Gastrocnemius medialis (tissue), 4 donors: ENCODE measurements around the gene MMP10. TPM values are rescaled to one million over a fixed set of nuclear protein-coding genes. Genes with fewer than 3 reads are reported as not detected.

ENCODE experiments used
- ATAC-seq, 2 donors: fragments of 150-250 bp; one replicate each; pipeline ENCODE4 v1.9.1; 2016
- DNase-seq, 2 donors: peaks; one replicate each; pipeline ENCODE4 v3.0.0-alpha.2; 2019
- H3K27ac ChIP-seq, 4 donors: fragments of 200-600 bp; sonication (generic); 1 replicate in 1 of 4; 2 replicates in 3 of 4; pipeline ENCODE4 v1.5.1; 2016 to 2018; ENCODE audit warnings: mild to moderate bottlenecking in 2 of 4, moderate library complexity in 1 of 4
- H3K27me3 ChIP-seq, 3 donors: fragments of 200-600 bp; sonication (generic) in 2 of 3; 1 replicate in 1 of 3; 2 replicates in 2 of 3; pipeline versions ENCODE4 v1.5.1 to v1.6.0; 2016 to 2019; ENCODE audit warnings: mild to moderate bottlenecking in 1 of 3, moderate library complexity in 1 of 3
- H3K36me3 ChIP-seq, 2 donors: fragments of 200-600 bp; sonication (generic) in 1 of 2; one replicate each; pipeline ENCODE4 v1.5.1; 2017 to 2018
- H3K4me1 ChIP-seq, 2 donors: fragments of 200-600 bp; sonication (generic) in 1 of 2; one replicate each; pipeline ENCODE4 v1.5.1; 2016 to 2017; ENCODE audit warnings: mild to moderate bottlenecking in 2 of 2
- H3K4me3 ChIP-seq, 4 donors: fragments of 200-600 bp; sonication (generic) in 3 of 4; 1 replicate in 1 of 4; 2 replicates in 3 of 4; pipeline ENCODE4 v1.5.1; 2016 to 2019; ENCODE audit warnings: mild to moderate bottlenecking in 2 of 4
- H3K9me3 ChIP-seq, 3 donors: fragments of 200-600 bp; sonication (generic) in 2 of 3; 1 replicate in 1 of 3; 2 replicates in 2 of 3; pipeline ENCODE4 v1.5.1; 2016 to 2019
- CTCF ChIP-seq, 5 experiments: fragments of 450-650 bp in 3 of 5; fragments of 200-600 bp in 2 of 5; sonication (generic) in 2 of 5; IDR thresholded peaks in 4 of 5; conservative IDR thresholded peaks in 1 of 5; 1 replicate in 4 of 5; 2 replicates in 1 of 5; pipeline ENCODE4 v1.5.1; 2016 to 2019; ENCODE audit warnings: antibody characterized with exemption in 5 of 5, mild to moderate bottlenecking in 3 of 5, moderate library complexity in 3 of 5
- POLR2A ChIP-seq, 2 donors: fragments of 450-650 bp; IDR thresholded peaks; one replicate each; pipeline ENCODE4 v1.6.1; 2017; ENCODE audit warnings: antibody characterized with exemption in 2 of 2, mild to moderate bottlenecking in 2 of 2, moderate library complexity in 2 of 2
- in situ Hi-C, 4 donors: fragments of 200-750 bp; cut with MboI; loops; one replicate each; pipeline versions ENCODE4 v1.15.0 to v1.8.0; 2017; ENCODE audit warnings: low sequenced_read_pairs in 4 of 4
- intact Hi-C: fragments of 100-400 bp; cut with DNase I; formaldehyde crosslinking; loops from one replicate; pipeline ENCODE4 v1.15.1; 2023; ENCODE audit warnings: low total_unique reads
- total RNA-seq, 4 donors: library from RNA; depleted of rRNA; stranded (reverse); fragments of >200 nt; gene quantifications; one replicate each; pipeline versions ENCODE4 v1.1.0 to v1.2.3, GENCODE V29; 2016

MMP10 gene
- total RNA-seq, 4 donors from 2014 or later: not detected

- Histone ChIP-seq H3K4me1 (no peaks in the 10 kb centered on the region), H3K36me3 (no peaks in the 10 kb centered on the region), H3K27ac (no peak overlapping the region), H3K27me3 (no peaks in the 10 kb centered on the region), H3K4me3 (no peak overlapping the region), H3K9me3 (no peaks in the 10 kb centered on the region)
- no peak for ATAC-seq
- in situ Hi-C loops (no loop called here), intact Hi-C loops (no loop called here)
- TF ChIP-seq POLR2A (IDR thresholded peaks at IDR 0.05) (no peak), CTCF (IDR thresholded peaks at IDR 0.05 in 4 of 5, conservative IDR thresholded peaks at IDR 0.05 in 1 of 5) (no peak)
- DNase-seq: no peak
Measured at GRCh38 chr11:102812188-102812587, 31.8 kb upstream of the MMP10 start.

- no peaks in the 10 kb centered on the region for H3K36me3 ChIP-seq
- in situ Hi-C loops: no loop called here
- H3K27ac ChIP-seq: no peak overlapping the region
- TF ChIP-seq POLR2A (IDR thresholded peaks at IDR 0.05): no peak
- no peak for TF ChIP-seq CTCF (IDR thresholded peaks at IDR 0.05 in 4 of 5, conservative IDR thresholded peaks at IDR 0.05 in 1 of 5)
- H3K9me3 ChIP-seq: no peaks in the 10 kb centered on the region
- H3K4me1 ChIP-seq: no peaks in the 10 kb centered on the region
- intact Hi-C loops: no loop called here
- DNase-seq (no peak), ATAC-seq (no peak)
- no peak overlapping the region for H3K4me3 ChIP-seq
- H3K27me3 ChIP-seq: no peaks in the 10 kb centered on the region
Measured at GRCh38 chr11:102810950-102811660, 30.7 kb upstream of the MMP10 start.

- no peaks in the 10 kb centered on the region for H3K27me3 ChIP-seq
- no peak for DNase-seq
- intact Hi-C loops (no loop called here), in situ Hi-C loops (no loop called here)
- H3K4me3 ChIP-seq: no peak overlapping the region
- H3K27ac ChIP-seq: no peak overlapping the region
- ATAC-seq: no peak
- TF ChIP-seq POLR2A (IDR thresholded peaks at IDR 0.05) (no peak), CTCF (IDR thresholded peaks at IDR 0.05 in 4 of 5, conservative IDR thresholded peaks at IDR 0.05 in 1 of 5) (no peak)
- no peaks in the 10 kb centered on the region for H3K36me3 ChIP-seq
- H3K4me1 ChIP-seq: no peaks in the 10 kb centered on the region
- no peaks in the 10 kb centered on the region for H3K9me3 ChIP-seq
Measured at GRCh38 chr11:102809971-102810370, 29.5 kb upstream of the MMP10 start.

GRCh38 chr11:102807921-102808320, 27.5 kb upstream of the MMP10 start:
- no peak for TF ChIP-seq CTCF (IDR thresholded peaks at IDR 0.05 in 4 of 5, conservative IDR thresholded peaks at IDR 0.05 in 1 of 5)
- no peak for TF ChIP-seq POLR2A (IDR thresholded peaks at IDR 0.05)
- no peak for DNase-seq
- no peaks in the 10 kb centered on the region for H3K27me3 ChIP-seq
- in situ Hi-C loops: no loop called here
- H3K9me3 ChIP-seq: no peaks in the 10 kb centered on the region
- no peak overlapping the region for H3K27ac ChIP-seq
- ATAC-seq: no peak
- no peaks in the 10 kb centered on the region for H3K4me1 ChIP-seq
- intact Hi-C loops: no loop called here
- H3K4me3 ChIP-seq: no peak overlapping the region
- no peaks in the 10 kb centered on the region for H3K36me3 ChIP-seq

GRCh38 chr11:102806296-102806695, 25.9 kb upstream of the MMP10 start:
- Histone ChIP-seq H3K27ac (no peak overlapping the region), H3K27me3 (no peaks in the 10 kb centered on the region), H3K4me3 (no peak overlapping the region), H3K9me3 (no peaks in the 10 kb centered on the region), H3K4me1 (no peaks in the 10 kb centered on the region), H3K36me3 (no peaks in the 10 kb centered on the region)
- in situ Hi-C loops: no loop called here
- DNase-seq (no peak), ATAC-seq (no peak)
- intact Hi-C loops: no loop called here
- TF ChIP-seq CTCF (IDR thresholded peaks at IDR 0.05 in 4 of 5, conservative IDR thresholded peaks at IDR 0.05 in 1 of 5) (no peak), POLR2A (IDR thresholded peaks at IDR 0.05) (no peak)
